ENCODE measurements around the gene NFIB. TPM values are rescaled to one million over a fixed set of nuclear protein-coding genes. Genes with fewer than 3 reads are reported as not detected.

The NFIB gene
- polyA plus RNA-seq, 1 donor (not counting 4 experiments of a cell fraction or from before 2014, with no cell fraction given), result 8.9 TPM

DNA sequence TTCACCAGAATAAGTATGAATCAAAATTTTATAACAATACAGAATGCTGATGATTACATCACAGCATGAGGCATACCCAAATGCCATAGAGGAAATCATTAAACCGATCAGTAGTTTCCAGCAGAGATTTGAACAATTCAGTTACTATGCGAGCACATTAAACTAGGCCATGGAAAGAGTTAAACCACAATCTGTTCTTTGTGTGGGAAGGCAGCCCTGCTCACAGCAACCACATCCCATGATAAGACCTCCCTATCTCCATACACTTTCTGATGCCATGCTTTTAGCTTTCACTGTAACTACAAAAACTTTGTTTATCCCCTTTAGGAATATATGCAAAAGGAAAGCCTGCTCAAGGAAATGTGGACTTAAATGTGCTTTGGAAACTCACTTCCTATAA is 4.5 kb downstream of the NFIB start:
- no peaks in the 10 kb centered on the region for H4K20me1 ChIP-seq (ENCODE audit: control insufficient read depth, extremely low read depth, insufficient read depth, low read length)
- peak overlapping the region; percentile 96 for H3K4me2 ChIP-seq (ENCODE audit: control insufficient read depth, extremely low read depth, insufficient read depth, low read depth, low read length)
- DNase-seq (ENCODE audit: low read depth, low spot score) (no peak), FAIRE-seq (peak; percentile 87)
- peak overlapping the region; percentile 11 to 86 (median 86) for H3K4me3 ChIP-seq (ENCODE audit: control insufficient read depth in 2 of 3, extremely low read depth in 1 of 3, insufficient read depth in 2 of 3, low read depth in 1 of 3, low read length in 3 of 3)
- no peaks in the 10 kb centered on the region for H3K9me3 ChIP-seq (ENCODE audit: control insufficient read depth, low read depth, low read length)
- peak overlapping the region; percentile 75 for H3K9ac ChIP-seq (ENCODE audit: control insufficient read depth, extremely low read depth, insufficient read depth, low read length)
- dilution Hi-C loops (cut with MboI; ENCODE audit: extremely low pct_ligation_motif_present, low sequenced_read_pairs), result no loop called here
- peaks cover 0 to 8% of the 10 kb centered on the region in 2 experiments for H3K36me3 ChIP-seq (ENCODE audit: control insufficient read depth in 2 of 2, extremely low read depth in 1 of 2, insufficient read depth in 2 of 2, low read length in 2 of 2)
- peak overlapping the region; percentile 83 for H3K27ac ChIP-seq (ENCODE audit: control insufficient read depth, insufficient read depth, low read length)
- H3K79me2 ChIP-seq (ENCODE audit: control insufficient read depth, insufficient read depth, low read length), result peaks cover 85% of the 10 kb centered on the region
- no peaks in the 10 kb centered on the region for H3K27me3 ChIP-seq (ENCODE audit: control insufficient read depth, extremely low read depth, insufficient read depth, low read length)
- TF ChIP-seq, protein P1, sequence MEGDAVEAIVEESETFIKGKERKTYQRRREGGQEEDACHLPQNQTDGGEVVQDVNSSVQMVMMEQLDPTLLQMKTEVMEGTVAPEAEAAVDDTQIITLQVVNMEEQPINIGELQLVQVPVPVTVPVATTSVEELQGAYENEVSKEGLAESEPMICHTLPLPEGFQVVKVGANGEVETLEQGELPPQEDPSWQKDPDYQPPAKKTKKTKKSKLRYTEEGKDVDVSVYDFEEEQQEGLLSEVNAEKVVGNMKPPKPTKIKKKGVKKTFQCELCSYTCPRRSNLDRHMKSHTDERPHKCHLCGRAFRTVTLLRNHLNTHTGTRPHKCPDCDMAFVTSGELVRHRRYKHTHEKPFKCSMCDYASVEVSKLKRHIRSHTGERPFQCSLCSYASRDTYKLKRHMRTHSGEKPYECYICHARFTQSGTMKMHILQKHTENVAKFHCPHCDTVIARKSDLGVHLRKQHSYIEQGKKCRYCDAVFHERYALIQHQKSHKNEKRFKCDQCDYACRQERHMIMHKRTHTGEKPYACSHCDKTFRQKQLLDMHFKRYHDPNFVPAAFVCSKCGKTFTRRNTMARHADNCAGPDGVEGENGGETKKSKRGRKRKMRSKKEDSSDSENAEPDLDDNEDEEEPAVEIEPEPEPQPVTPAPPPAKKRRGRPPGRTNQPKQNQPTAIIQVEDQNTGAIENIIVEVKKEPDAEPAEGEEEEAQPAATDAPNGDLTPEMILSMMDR (optimal IDR thresholded peaks at IDR 0.05 in 1 of 3, IDR thresholded peaks at IDR 0.05 in 1 of 3, conservative IDR thresholded peaks at IDR 0.05 in 1 of 3; ENCODE audit: extremely low read depth in 1 of 3, insufficient read depth in 2 of 3, low read length in 3 of 3), result no peak
- no peak for TF ChIP-seq EZH2 (IDR thresholded peaks at IDR 0.05; ENCODE audit: low read length)
- peaks cover 28% of the 10 kb centered on the region for H3K4me1 ChIP-seq (ENCODE audit: control insufficient read depth, extremely low read depth, insufficient read depth, low read length)
- H2AFZ ChIP-seq (ENCODE audit: control insufficient read depth, low read length), result no peak overlapping the region
- no peaks in the 10 kb centered on the region for H3K9me1 ChIP-seq (ENCODE audit: control insufficient read depth, extremely low read depth, insufficient read depth, low read length)

DNA sequence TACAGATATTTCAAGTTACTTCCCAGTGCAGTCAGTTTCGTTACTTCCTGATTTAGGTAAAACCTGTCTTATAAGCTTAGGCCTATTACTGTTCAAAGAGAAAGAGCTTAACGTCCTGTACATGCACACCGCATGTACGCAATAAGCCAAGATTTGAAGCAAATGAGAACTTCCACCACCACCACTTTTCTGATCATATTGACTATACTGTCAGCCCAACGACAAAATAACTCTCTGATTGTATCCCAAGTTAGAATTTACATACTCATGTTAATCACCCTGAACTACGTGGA is 5.1 kb downstream of the NFIB start:
- H3K36me3 ChIP-seq (ENCODE audit: control insufficient read depth in 2 of 2, extremely low read depth in 1 of 2, insufficient read depth in 2 of 2, low read length in 2 of 2), result peaks cover 0 to 12% of the 10 kb centered on the region in 2 experiments
- TF ChIP-seq, protein P1 (optimal IDR thresholded peaks at IDR 0.05 in 1 of 3, IDR thresholded peaks at IDR 0.05 in 1 of 3, conservative IDR thresholded peaks at IDR 0.05 in 1 of 3; ENCODE audit: extremely low read depth in 1 of 3, insufficient read depth in 2 of 3, low read length in 3 of 3), result no peak
- no peak for TF ChIP-seq EZH2 (IDR thresholded peaks at IDR 0.05; ENCODE audit: low read length)
- peak; percentile 44 for FAIRE-seq
- no peaks in the 10 kb centered on the region for H3K9me3 ChIP-seq (ENCODE audit: control insufficient read depth, low read depth, low read length)
- H3K4me3 ChIP-seq (ENCODE audit: control insufficient read depth in 2 of 3, extremely low read depth in 1 of 3, insufficient read depth in 2 of 3, low read depth in 1 of 3, low read length in 3 of 3), result peak overlapping the region; percentile 16 to 86 (median 66)
- peak overlapping the region; percentile 96 for H3K4me2 ChIP-seq (ENCODE audit: control insufficient read depth, extremely low read depth, insufficient read depth, low read depth, low read length)
- peak overlapping the region; percentile 83 for H3K27ac ChIP-seq (ENCODE audit: control insufficient read depth, insufficient read depth, low read length)
- peaks cover 90% of the 10 kb centered on the region for H3K79me2 ChIP-seq (ENCODE audit: control insufficient read depth, insufficient read depth, low read length)
- H3K9ac ChIP-seq (ENCODE audit: control insufficient read depth, extremely low read depth, insufficient read depth, low read length), result peak overlapping the region; percentile 75
- H3K9me1 ChIP-seq (ENCODE audit: control insufficient read depth, extremely low read depth, insufficient read depth, low read length), result no peaks in the 10 kb centered on the region
- no peaks in the 10 kb centered on the region for H4K20me1 ChIP-seq (ENCODE audit: control insufficient read depth, extremely low read depth, insufficient read depth, low read length)
- no peaks in the 10 kb centered on the region for H3K27me3 ChIP-seq (ENCODE audit: control insufficient read depth, extremely low read depth, insufficient read depth, low read length)
- H2AFZ ChIP-seq (ENCODE audit: control insufficient read depth, low read length), result no peak overlapping the region
- no peak for DNase-seq (ENCODE audit: low read depth, low spot score)
- H3K4me1 ChIP-seq (ENCODE audit: control insufficient read depth, extremely low read depth, insufficient read depth, low read length), result peaks cover 28% of the 10 kb centered on the region
- dilution Hi-C loops (cut with MboI; ENCODE audit: extremely low pct_ligation_motif_present, low sequenced_read_pairs), result no loop called here

All from keratinocyte (primary cell).